Smooth muscle cell (in vitro differentiated cells): ENCODE measurements around the gene PKDREJ. TPM values are rescaled to one million over a fixed set of nuclear protein-coding genes. Genes with fewer than 3 reads are reported as not detected.
A peak's percentile ranks its signal among the peaks of the same experiment; 100 is the strongest.
"Not testable (repeated sequence)": the region's sequence is repeated elsewhere in the genome, so short reads cannot be mapped to it uniquely, and the experiment has no call there.

ENCODE experiments used
- DNase-seq: peaks from one replicate; lab custom pipeline; 2025; ENCODE audit not compliant: unreplicated experiment; lab: John Stamatoyannopoulos, UW
- H2AFZ ChIP-seq: fragments of 200-600 bp; sonication (generic); 2 replicates; pipeline ENCODE4 v1.6.0; 2016; ENCODE audit warnings: antibody characterized with exemption, low read depth, mild to moderate bottlenecking
- H3F3A ChIP-seq: fragments of 200-600 bp; sonication (generic); 2 replicates; pipeline ENCODE4 v1.6.0; 2017; ENCODE audit warnings: antibody characterized with exemption, low read depth
- H3K27ac ChIP-seq: fragments of 200-600 bp; sonication (generic); 2 replicates; pipeline ENCODE4 v1.5.1; 2016; ENCODE audit warnings: low read depth, mild to moderate bottlenecking
- H3K27me3 ChIP-seq: fragments of 200-600 bp; sonication (generic); 2 replicates; pipeline ENCODE4 v1.6.1; 2016; ENCODE audit warnings: low read depth, mild to moderate bottlenecking
- H3K36me3 ChIP-seq: fragments of 200-600 bp; sonication (generic); 2 replicates; pipeline ENCODE4 v1.5.1; 2016; ENCODE audit warnings: low read depth
- H3K4me1 ChIP-seq: fragments of 200-600 bp; sonication (generic); 2 replicates; pipeline ENCODE4 v1.5.1; 2016; ENCODE audit warnings: low read depth
- H3K4me2 ChIP-seq: fragments of 200-600 bp; sonication (generic); 2 replicates; pipeline ENCODE4 v1.6.0; 2016; ENCODE audit warnings: mild to moderate bottlenecking
- H3K4me3 ChIP-seq: fragments of 200-600 bp; sonication (generic); 2 replicates; pipeline ENCODE4 v1.5.1; 2016; ENCODE audit warnings: mild to moderate bottlenecking
- H3K79me2 ChIP-seq: fragments of 200-600 bp; sonication (generic); 2 replicates; pipeline ENCODE4 v1.6.0; 2016; ENCODE audit warnings: low read depth, mild to moderate bottlenecking
- H3K9ac ChIP-seq: fragments of 200-600 bp; sonication (generic); 2 replicates; pipeline ENCODE4 v1.6.0; 2016; ENCODE audit warnings: low read depth
- H3K9me3 ChIP-seq: fragments of 200-600 bp; sonication (generic); replicated peaks from 2 replicates; pipeline ENCODE4 v1.5.1; 2016; ENCODE audit warnings: low read depth
- H4K20me1 ChIP-seq: fragments of 200-600 bp; sonication (generic); 2 replicates; pipeline ENCODE4 v1.6.0; 2016; ENCODE audit warnings: low read depth
- WGBS: methylation state at CpG from one replicate; pipeline ENCODE4 v1.1.7; 2016; ENCODE audit warnings: low lambda C conversion rate; 5-methylcytosine and 5-hydroxymethylcytosine counted together
- polyA plus RNA-seq: library from polyadenylated mRNA; unstranded; fragments of >200 nt; fragmentation: Nextera tagmentation; extraction: Ambion mirVana; gene quantifications from 2 replicates; pipeline ENCODE4 v1.2.1, GENCODE V29; 2016
- total RNA-seq: library from RNA; depleted of rRNA; stranded (reverse); fragments of >200 nt; gene quantifications from 2 replicates; pipeline ENCODE4 v1.2.3, GENCODE V29; 2014
- TF ChIP-seq, protein P1 (sequence below): fragments of 200-600 bp; sonication (generic); IDR thresholded peaks from 2 replicates; pipeline ENCODE4 v1.5.1; 2017; ENCODE audit warnings: borderline replicate concordance, mild to moderate bottlenecking, antibody characterized with exemption; ENCODE audit not compliant: insufficient read depth, poor library complexity, severe bottlenecking

The PKDREJ gene
- total and polyA plus RNA-seq, 2 experiments from 2014 or later, result 0.05 TPM; not detected in 1

DNA sequence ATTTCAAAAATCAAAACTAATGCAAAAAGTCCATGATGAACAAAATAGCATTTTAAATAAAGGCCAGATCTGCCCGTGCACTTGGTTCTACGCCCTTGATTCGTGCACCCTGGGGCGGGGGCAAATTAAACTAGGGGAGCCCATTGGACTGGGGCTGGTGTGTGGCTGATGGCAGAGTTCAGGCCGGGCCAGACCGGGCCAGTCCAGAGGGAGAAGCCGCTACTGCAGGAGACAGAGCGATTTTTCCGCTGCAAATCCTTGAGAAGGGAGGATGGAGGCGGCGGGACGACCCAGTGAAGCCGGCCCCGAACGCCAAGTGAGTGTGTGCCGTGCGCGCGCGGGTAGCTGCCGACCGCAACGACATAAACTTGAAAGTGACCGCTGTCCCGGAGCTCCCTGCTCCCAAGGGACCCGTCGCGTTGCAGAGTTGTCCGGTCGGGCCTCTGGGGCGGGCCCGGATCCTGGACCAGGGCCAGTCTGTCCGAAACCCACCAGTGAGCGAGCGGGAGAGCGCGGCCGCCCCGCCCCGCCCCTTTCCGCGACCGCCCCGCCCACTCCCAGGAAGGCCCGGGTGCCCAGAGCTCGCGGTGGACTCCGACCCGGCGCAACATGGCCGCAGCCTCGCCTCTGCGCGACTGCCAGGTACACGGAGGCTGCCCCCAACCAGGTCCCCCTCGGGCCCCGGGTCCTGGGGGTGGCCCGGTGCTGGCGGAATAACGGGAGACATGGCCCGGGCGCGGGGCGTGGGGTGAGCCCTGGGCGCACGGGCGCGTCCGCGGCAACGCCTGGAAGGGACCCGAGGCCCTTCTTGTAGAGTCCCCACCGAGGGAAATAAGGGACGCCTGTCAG lies 4.5 kb upstream of the PKDREJ start, which contains the start of gene TTC38:
Gene TTC38 (plus strand): TSS at position 578 of the 849 bp plus-strand sequence. CDS start 32 bp downstream, at position 610.
- peaks cover 3% of the 10 kb centered on the region for H3K4me1 ChIP-seq
- peak within 1 kb of the TSS; percentile 70 for H3K4me3 ChIP-seq
- no peaks in the 10 kb centered on the region for H3K79me2 ChIP-seq
- no peak within 1 kb of the TSS for H3K27ac ChIP-seq
- TF ChIP-seq, protein P1, sequence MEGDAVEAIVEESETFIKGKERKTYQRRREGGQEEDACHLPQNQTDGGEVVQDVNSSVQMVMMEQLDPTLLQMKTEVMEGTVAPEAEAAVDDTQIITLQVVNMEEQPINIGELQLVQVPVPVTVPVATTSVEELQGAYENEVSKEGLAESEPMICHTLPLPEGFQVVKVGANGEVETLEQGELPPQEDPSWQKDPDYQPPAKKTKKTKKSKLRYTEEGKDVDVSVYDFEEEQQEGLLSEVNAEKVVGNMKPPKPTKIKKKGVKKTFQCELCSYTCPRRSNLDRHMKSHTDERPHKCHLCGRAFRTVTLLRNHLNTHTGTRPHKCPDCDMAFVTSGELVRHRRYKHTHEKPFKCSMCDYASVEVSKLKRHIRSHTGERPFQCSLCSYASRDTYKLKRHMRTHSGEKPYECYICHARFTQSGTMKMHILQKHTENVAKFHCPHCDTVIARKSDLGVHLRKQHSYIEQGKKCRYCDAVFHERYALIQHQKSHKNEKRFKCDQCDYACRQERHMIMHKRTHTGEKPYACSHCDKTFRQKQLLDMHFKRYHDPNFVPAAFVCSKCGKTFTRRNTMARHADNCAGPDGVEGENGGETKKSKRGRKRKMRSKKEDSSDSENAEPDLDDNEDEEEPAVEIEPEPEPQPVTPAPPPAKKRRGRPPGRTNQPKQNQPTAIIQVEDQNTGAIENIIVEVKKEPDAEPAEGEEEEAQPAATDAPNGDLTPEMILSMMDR, result no peak
- H3K27me3 ChIP-seq, result peaks cover 8% of the 10 kb centered on the region
- DNase-seq, result peak; percentile 65
- H4K20me1 ChIP-seq, result no peaks in the 10 kb centered on the region
- H3F3A ChIP-seq, result no peaks in the 10 kb centered on the region
- peak within 1 kb of the TSS; percentile 84 for H3K4me2 ChIP-seq
- H2AFZ ChIP-seq, result peak within 1 kb of the TSS; percentile 87
- H3K9ac ChIP-seq, result peak within 1 kb of the TSS; percentile 56
- WGBS, result 3% methylated on average over 61 of the region's 74 CpGs
- H3K36me3 ChIP-seq, result no peaks in the 10 kb centered on the region
- no peaks in the 10 kb centered on the region for H3K9me3 ChIP-seq

DNA sequence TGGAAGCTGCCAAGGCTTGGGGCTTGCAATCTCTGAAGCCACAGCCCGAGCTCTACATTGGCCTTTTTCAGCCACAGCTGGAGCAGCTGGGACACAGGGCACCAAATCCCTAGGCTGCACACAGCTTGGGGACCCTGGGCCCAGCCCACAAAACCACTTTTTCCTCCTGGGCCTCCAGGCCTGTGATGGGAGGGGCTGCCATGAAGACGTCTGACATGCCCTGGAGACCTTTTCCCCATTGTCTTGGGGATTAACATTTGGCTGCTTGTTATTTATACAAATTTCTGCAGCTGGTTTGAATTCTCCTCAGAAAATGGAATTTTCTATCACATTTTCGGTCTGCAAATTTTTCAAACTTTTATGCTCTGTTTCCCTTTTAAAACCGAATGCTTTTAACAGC lies 2.5 kb upstream of the PKDREJ start:
- not testable (repeated sequence) for H3K36me3 ChIP-seq, H3K27ac ChIP-seq, H3K79me2 ChIP-seq, H3F3A ChIP-seq, H3K9me3 ChIP-seq, H3K4me2 ChIP-seq, H3K9ac ChIP-seq, DNase-seq, H4K20me1 ChIP-seq, H3K4me3 ChIP-seq, H3K4me1 ChIP-seq, H2AFZ ChIP-seq
- 94% methylated on average over 4 of the region's 4 CpGs for WGBS
- H3K27me3 ChIP-seq, result peaks cover 27% of the 10 kb centered on the region

DNA sequence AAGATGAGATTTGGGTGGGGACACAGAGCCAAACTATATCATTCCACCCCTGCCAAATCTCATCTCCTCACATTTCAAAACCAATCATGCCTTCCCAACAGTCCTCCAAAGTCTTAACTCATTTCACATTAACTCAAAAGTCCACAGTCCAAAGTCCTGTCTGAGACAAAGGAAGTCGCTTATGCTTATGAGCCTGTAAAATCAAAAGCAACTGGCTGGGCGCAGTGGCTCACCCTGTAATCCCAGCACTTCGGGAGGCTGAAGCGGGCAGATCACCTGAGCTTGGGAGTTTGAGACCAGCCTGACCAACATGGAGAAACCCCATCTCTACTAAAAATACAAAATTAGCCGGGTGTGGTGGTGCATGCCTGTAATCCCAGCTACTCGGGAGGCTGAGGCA lies 1.4 kb upstream of the PKDREJ start:
- peaks cover 36% of the 10 kb centered on the region for H3K27me3 ChIP-seq
- not testable (repeated sequence) for H3K4me2 ChIP-seq, H3K9ac ChIP-seq, H4K20me1 ChIP-seq, H3F3A ChIP-seq, H3K4me3 ChIP-seq, H3K79me2 ChIP-seq, H3K27ac ChIP-seq, H3K4me1 ChIP-seq, H2AFZ ChIP-seq, DNase-seq, H3K9me3 ChIP-seq, H3K36me3 ChIP-seq
- WGBS, result 95% methylated on average over 6 of the region's 6 CpGs

DNA sequence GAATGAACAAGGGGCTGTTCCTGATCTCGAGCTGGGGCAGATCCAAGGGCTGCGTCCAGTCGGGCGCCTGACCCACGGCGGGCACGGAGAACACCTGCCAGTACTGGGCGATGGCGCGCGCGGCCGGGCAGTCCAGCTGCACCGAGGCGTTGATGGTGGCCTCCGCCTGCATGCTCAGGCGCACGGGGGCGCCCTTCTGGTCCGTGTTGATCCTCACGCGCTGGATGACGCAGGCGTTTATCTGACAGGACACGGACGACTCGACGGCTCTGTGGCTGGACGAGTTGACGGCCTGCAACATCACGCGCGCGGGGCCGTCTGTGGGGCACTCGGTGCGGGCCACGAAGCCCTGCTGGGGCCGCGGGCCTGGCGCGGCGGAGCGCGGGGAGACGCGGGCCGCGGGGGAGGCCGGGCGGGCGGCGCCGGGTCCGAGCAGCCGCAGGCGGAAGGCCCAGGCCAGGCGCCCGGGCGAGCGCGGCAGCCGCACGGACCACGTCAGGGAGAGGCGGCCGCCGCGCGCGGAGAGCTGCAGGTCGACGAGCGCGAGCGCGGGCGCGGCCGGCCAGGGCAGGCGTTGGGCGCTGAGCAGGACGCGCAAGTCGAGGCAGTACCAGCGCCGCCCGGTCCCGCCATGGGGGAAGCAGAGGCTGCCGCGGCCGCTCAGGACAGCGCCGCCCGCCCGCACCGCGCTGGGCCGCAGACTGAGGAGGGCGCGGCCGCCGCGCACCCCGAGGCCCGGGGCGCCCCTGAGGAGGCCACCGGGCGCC lies 511 bp downstream of the PKDREJ start:
- TF ChIP-seq, protein P1, result peak; percentile 10
- no peak for DNase-seq
- peak overlapping the region; percentile 47 for H3K4me2 ChIP-seq

More for the DNA sequence above, 511 bp downstream of the PKDREJ start:
- H3K4me1 ChIP-seq, result no peaks in the 10 kb centered on the region
- peaks cover 36% of the 10 kb centered on the region for H3K27me3 ChIP-seq
- no peaks in the 10 kb centered on the region for H3K9me3 ChIP-seq
- 25% methylated on average over 65 of the region's 109 CpGs for WGBS
- H3K79me2 ChIP-seq, result no peaks in the 10 kb centered on the region
- no peaks in the 10 kb centered on the region for H4K20me1 ChIP-seq
- no peaks in the 10 kb centered on the region for H3K36me3 ChIP-seq
- H3F3A ChIP-seq, result no peaks in the 10 kb centered on the region
- no peak overlapping the region for H3K9ac ChIP-seq
- no peak overlapping the region for H3K27ac ChIP-seq
- H2AFZ ChIP-seq, result no peak overlapping the region
- no peak overlapping the region for H3K4me3 ChIP-seq
